Esophagus squamous epithelium (tissue), 4 donors: Measurements from ENCODE around the gene EXOC8.

ENCODE experiments used
- POLR2A ChIP-seq, 4 donors: fragments of 450-650 bp; IDR thresholded peaks; one replicate each; pipeline ENCODE4 v1.6.1; 2017; ENCODE audit warnings: antibody characterized with exemption in 4 of 4, mild to moderate bottlenecking in 4 of 4, moderate library complexity in 3 of 4
- TF ChIP-seq, protein P1 (sequence below), 6 experiments: fragments of 450-650 bp in 4 of 6; fragments of 200-600 bp in 2 of 6; sonication (generic) in 2 of 6; IDR thresholded peaks; one replicate each; pipeline ENCODE4 v1.5.1; 2016 to 2019; ENCODE audit warnings: antibody characterized with exemption in 6 of 6, mild to moderate bottlenecking in 4 of 6, moderate library complexity in 4 of 6

GRCh38 chr1:231340328-231341013 is 2.8 kb upstream of the EXOC8 start:
- no peak for TF ChIP-seq POLR2A (IDR thresholded peaks at IDR 0.05)
- TF ChIP-seq, protein P1, sequence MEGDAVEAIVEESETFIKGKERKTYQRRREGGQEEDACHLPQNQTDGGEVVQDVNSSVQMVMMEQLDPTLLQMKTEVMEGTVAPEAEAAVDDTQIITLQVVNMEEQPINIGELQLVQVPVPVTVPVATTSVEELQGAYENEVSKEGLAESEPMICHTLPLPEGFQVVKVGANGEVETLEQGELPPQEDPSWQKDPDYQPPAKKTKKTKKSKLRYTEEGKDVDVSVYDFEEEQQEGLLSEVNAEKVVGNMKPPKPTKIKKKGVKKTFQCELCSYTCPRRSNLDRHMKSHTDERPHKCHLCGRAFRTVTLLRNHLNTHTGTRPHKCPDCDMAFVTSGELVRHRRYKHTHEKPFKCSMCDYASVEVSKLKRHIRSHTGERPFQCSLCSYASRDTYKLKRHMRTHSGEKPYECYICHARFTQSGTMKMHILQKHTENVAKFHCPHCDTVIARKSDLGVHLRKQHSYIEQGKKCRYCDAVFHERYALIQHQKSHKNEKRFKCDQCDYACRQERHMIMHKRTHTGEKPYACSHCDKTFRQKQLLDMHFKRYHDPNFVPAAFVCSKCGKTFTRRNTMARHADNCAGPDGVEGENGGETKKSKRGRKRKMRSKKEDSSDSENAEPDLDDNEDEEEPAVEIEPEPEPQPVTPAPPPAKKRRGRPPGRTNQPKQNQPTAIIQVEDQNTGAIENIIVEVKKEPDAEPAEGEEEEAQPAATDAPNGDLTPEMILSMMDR (IDR thresholded peaks at IDR 0.05), result no peak
